Mesendoderm (in vitro differentiated cells): ENCODE measurements around the gene CCDC13.
A peak's percentile ranks its signal among the peaks of the same experiment; 100 is the strongest.

Experiments used
- DNase-seq: peaks from one replicate; pipeline ENCODE4 v3.0.0; 2013
- H2AK5ac ChIP-seq: 2 replicates; pipeline ENCODE4 v1.6.1; 2013; ENCODE audit warnings: low read length, inconsistent platforms
- H2BK120ac ChIP-seq: 2 replicates; pipeline ENCODE4 v1.6.1; 2013; ENCODE audit warnings: low read depth, mild to moderate bottlenecking, low read length, moderate library complexity, mixed read lengths
- H2BK15ac ChIP-seq: replicated peaks from 2 replicates; pipeline ENCODE4 v1.6.1; 2013; ENCODE audit warnings: low read depth, mild to moderate bottlenecking, moderate library complexity
- H2BK5ac ChIP-seq: 2 replicates; pipeline ENCODE4 v1.6.1; 2013; ENCODE audit warnings: low read length, inconsistent platforms
- H3K18ac ChIP-seq: 2 replicates; pipeline ENCODE4 v1.6.1; 2013; ENCODE audit warnings: mild to moderate bottlenecking, low read length, mixed read lengths
- H3K23ac ChIP-seq: one replicate; pipeline ENCODE4 v1.6.1; 2013; ENCODE audit warnings: low read length
- H3K27ac ChIP-seq: 2 replicates; pipeline ENCODE4 v1.5.1; 2013; ENCODE audit warnings: low read depth, mild to moderate bottlenecking, inconsistent platforms, low read length, moderate library complexity
- H3K27me3 ChIP-seq: 2 replicates; pipeline ENCODE4 v1.6.1; 2013; ENCODE audit warnings: low read length, control low read depth, mild to moderate bottlenecking, inconsistent platforms; ENCODE audit not compliant: insufficient read depth, poor library complexity
- H3K36me3 ChIP-seq: 2 replicates; pipeline ENCODE4 v1.6.1; 2013; ENCODE audit warnings: low read length, inconsistent platforms; ENCODE audit not compliant: control insufficient read depth, insufficient read depth
- H3K4ac ChIP-seq: one replicate; pipeline ENCODE4 v1.6.1; 2013; ENCODE audit warnings: low read depth, mild to moderate bottlenecking, low read length, moderate library complexity
- H3K4me1 ChIP-seq: 2 replicates; pipeline ENCODE4 v1.6.1; 2013; ENCODE audit warnings: low read depth, low read length, inconsistent platforms; ENCODE audit not compliant: control insufficient read depth
- H3K4me2 ChIP-seq: 2 replicates; pipeline ENCODE4 v1.6.1; 2013; ENCODE audit warnings: low read length
- H3K4me3 ChIP-seq: 2 replicates; pipeline ENCODE4 v1.5.1; 2013; ENCODE audit warnings: mild to moderate bottlenecking, low read length
- H3K56ac ChIP-seq: one replicate; pipeline ENCODE4 v1.6.1; 2013; ENCODE audit warnings: low read length
- H3K79me1 ChIP-seq: 2 replicates; pipeline ENCODE4 v1.6.1; 2013; ENCODE audit warnings: low read length, inconsistent platforms
- H3K79me2 ChIP-seq: 2 replicates; pipeline ENCODE4 v1.6.1; 2013; ENCODE audit warnings: mild to moderate bottlenecking, low read length; ENCODE audit not compliant: control insufficient read depth, insufficient read depth
- H3K9ac ChIP-seq: 2 replicates; pipeline ENCODE4 v1.6.1; 2013; ENCODE audit warnings: low read length, inconsistent platforms
- H4K5ac ChIP-seq: one replicate; pipeline ENCODE4 v1.6.1; 2013; ENCODE audit warnings: low read length
- H4K8ac ChIP-seq: one replicate; pipeline ENCODE4 v1.6.1; 2013; ENCODE audit warnings: low read depth, mild to moderate bottlenecking, control low read depth, low read length, moderate library complexity
- WGBS: extraction: QIAGEN DNeasy Blood & Tissue Kit; methylation state at CpG from one replicate; pipeline ENCODE4 v1.1.7; 2013; ENCODE audit warnings: low lambda C conversion rate, missing lambda C conversion rate; ENCODE audit not compliant: insufficient coverage; ENCODE audit errors: extremely low coverage; 5-methylcytosine and 5-hydroxymethylcytosine counted together

The CCDC13 gene

DNA sequence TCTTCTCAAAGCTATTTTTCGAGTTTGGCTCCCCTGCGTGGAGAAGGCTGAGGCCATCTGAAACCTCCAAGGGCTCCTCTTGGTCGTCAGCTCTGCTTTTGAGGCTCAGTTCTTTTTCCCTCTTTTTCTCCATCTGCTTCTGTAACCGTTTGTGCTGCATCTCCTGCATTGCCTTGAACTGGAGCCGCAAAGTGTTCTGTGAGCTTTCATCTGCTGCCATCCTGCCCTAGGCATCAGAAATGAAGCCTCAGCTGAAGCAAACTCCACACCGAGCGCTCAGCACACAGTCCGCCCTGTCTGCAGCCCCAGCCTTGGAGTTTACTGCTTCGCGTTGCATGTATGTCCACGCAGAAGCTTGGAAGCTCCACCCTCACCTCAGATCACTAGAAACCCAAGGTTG lies 14.9 kb downstream of the CCDC13 start:
- Histone ChIP-seq H3K4me1 (no peaks in the 10 kb centered on the region), H2AK5ac (no peak overlapping the region), H3K27me3 (no peaks in the 10 kb centered on the region), H3K4me2 (no peak overlapping the region), H4K5ac (no peak overlapping the region), H4K8ac (no peak overlapping the region), H2BK120ac (no peak overlapping the region), H3K4me3 (no peak overlapping the region), H3K27ac (no peak overlapping the region), H3K18ac (no peak overlapping the region), H2BK5ac (no peak overlapping the region), H3K23ac (no peak overlapping the region), H3K79me1 (no peaks in the 10 kb centered on the region), H3K36me3 (no peaks in the 10 kb centered on the region), H3K79me2 (no peaks in the 10 kb centered on the region), H3K4ac (no peak overlapping the region), H3K56ac (no peak overlapping the region), H2BK15ac (no peak overlapping the region), H3K9ac (no peak overlapping the region)
- no peak for DNase-seq
- WGBS, result no CpG with 5 or more reads among the region's 11 CpGs

DNA sequence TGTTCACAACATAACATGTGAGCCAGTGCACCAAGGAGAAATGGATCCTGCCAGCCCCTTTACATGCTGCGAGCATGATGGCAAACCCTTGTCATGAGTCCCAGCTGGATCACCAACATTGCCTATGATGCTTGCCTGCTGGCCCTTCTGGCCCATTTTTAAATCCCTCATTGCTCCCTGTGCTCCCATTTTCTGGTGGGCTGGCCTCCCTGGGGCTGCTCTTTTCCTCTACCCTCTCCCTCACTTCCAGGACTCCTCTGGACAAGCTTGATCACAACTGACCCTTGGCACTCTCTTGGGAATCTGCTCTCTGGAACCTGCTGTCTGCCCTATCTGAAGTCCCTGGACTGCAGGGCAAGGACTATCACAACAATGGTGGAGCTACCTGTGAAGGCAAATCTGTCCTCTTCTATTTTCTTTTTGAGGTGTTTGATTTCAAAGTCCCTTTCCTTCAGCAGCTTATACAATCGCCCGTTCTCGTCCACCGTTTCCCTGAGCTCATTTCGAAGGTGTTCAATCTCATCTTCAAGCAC lies 16.3 kb downstream of the CCDC13 start:
- Histone ChIP-seq H2AK5ac (no peak overlapping the region), H3K18ac (no peak overlapping the region), H3K36me3 (no peaks in the 10 kb centered on the region), H3K9ac (no peak overlapping the region), H3K79me2 (no peaks in the 10 kb centered on the region), H3K79me1 (no peaks in the 10 kb centered on the region), H4K5ac (no peak overlapping the region), H3K4me3 (no peak overlapping the region), H3K27me3 (no peaks in the 10 kb centered on the region), H2BK15ac (no peak overlapping the region), H4K8ac (no peak overlapping the region), H2BK120ac (no peak overlapping the region), H3K27ac (no peak overlapping the region), H3K4me2 (no peak overlapping the region), H3K4ac (no peak overlapping the region), H3K23ac (no peak overlapping the region), H3K4me1 (no peaks in the 10 kb centered on the region), H3K56ac (no peak overlapping the region), H2BK5ac (no peak overlapping the region)
- no CpG with 5 or more reads among the region's 6 CpGs for WGBS
- DNase-seq, result no peak

DNA sequence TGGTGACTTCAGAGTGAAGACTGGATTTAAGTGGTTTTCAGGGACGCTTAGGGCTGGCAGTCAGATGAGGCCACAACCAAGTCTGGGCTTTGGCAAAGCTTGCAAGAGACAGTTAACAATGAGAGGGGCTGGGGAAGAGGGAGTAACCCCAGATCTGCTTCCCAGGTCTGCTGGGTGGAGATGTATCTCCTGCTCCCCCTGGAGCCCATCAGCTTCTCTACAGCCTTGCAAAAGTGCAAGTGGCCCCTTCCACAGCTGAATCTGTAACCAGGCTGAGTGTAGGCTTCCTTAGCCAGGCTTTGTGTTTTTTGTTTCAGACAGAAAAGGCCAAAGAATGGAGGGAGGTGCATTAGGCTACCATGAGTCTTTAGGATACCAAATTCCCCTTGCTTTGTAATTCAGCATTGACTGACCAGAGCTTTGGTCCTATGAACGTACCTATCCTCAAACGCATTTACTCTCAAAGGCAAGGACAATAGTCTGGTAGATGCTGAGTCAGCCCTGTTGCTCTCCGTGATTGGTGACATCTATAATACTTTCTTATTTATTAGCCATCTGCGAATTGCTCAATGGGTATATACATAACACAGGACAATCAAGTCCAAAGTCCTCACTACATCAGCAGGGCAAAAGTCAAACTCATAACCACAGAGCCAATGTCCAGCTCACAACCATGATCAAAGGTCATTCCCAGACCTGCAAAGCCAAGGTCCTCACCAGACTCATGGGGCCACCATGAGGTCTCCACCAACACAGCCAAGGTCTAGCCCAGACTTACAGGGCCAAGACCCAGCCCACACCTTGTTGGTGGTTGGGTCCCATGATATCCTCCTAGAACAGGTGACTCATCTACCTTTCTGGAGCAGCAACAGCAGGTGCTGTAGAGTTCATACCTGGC lies 17.1 kb downstream of the CCDC13 start:
- no peak overlapping the region for H2BK5ac ChIP-seq
- WGBS, result no CpG with 5 or more reads among the region's 5 CpGs
- no peak overlapping the region for H3K18ac ChIP-seq
- H2BK120ac ChIP-seq, result no peak overlapping the region
- no peak overlapping the region for H3K4ac ChIP-seq
- H2AK5ac ChIP-seq, result no peak overlapping the region
- H4K5ac ChIP-seq, result no peak overlapping the region
- DNase-seq, result peak; percentile 67
- no peaks in the 10 kb centered on the region for H3K36me3 ChIP-seq
- H3K79me1 ChIP-seq, result no peaks in the 10 kb centered on the region
- no peak overlapping the region for H2BK15ac ChIP-seq
- H3K27me3 ChIP-seq, result no peaks in the 10 kb centered on the region
- H3K23ac ChIP-seq, result no peak overlapping the region
- H3K4me1 ChIP-seq, result no peaks in the 10 kb centered on the region
- no peak overlapping the region for H3K27ac ChIP-seq
- H3K9ac ChIP-seq, result no peak overlapping the region
- H3K79me2 ChIP-seq, result no peaks in the 10 kb centered on the region
- no peak overlapping the region for H3K4me2 ChIP-seq
- H4K8ac ChIP-seq, result no peak overlapping the region
- H3K4me3 ChIP-seq, result no peak overlapping the region
- no peak overlapping the region for H3K56ac ChIP-seq

DNA sequence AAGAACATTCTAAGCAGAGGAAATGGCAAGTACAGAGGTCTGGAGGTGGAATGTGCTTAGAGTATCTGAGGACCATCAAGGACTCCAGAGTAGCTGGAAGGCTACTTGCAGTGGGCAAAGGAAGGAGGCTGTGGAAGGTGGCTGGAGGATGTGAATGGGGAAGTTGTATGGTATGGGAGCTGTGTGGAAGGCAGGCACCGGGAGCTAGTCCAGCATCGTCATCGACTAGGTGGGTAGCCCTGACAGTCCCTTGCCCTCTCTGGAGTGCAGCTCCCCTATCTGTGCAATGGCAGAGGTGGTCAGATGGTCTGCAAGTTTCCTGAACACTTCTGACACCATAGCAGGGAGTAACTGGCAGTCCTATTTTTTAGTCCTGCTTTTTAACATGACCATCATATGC lies 19.3 kb downstream of the CCDC13 start:
- DNase-seq, result no peak
- H3K27me3 ChIP-seq, result no peaks in the 10 kb centered on the region

DNA sequence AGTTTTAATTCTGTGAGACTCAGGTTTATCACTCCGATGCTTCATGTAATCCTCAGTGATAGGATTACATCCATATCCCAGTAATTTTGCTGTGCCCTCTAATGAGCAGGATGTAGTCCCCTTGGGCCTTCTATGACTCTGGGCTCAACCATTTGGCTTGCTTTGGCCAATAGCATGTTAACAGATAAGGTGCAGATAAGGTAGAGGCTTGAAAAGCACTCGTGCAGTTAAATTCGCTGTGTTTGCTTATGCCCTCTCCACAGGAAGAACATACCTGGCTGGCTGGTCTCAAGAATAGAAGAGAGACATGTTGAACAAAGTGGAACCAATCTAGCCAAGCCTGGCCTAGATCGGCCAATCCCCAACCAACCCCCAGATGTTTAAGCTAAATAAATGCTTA lies 20.1 kb downstream of the CCDC13 start:
- no peak overlapping the region for H3K4me2 ChIP-seq
- no peaks in the 10 kb centered on the region for H3K4me1 ChIP-seq
- H2BK120ac ChIP-seq, result no peak overlapping the region
- no peak overlapping the region for H2AK5ac ChIP-seq
- no peak overlapping the region for H2BK5ac ChIP-seq
- H4K5ac ChIP-seq, result no peak overlapping the region
- no peak overlapping the region for H3K18ac ChIP-seq
- H3K23ac ChIP-seq, result no peak overlapping the region
- H2BK15ac ChIP-seq, result no peak overlapping the region
- peak; percentile 61 for DNase-seq
- no peak overlapping the region for H3K4me3 ChIP-seq
- no peak overlapping the region for H3K9ac ChIP-seq
- H3K27ac ChIP-seq, result no peak overlapping the region
- no peaks in the 10 kb centered on the region for H3K79me2 ChIP-seq
- no peak overlapping the region for H4K8ac ChIP-seq
- H3K4ac ChIP-seq, result no peak overlapping the region
- H3K36me3 ChIP-seq, result no peaks in the 10 kb centered on the region
- H3K56ac ChIP-seq, result no peak overlapping the region
- no peaks in the 10 kb centered on the region for H3K27me3 ChIP-seq
- no peaks in the 10 kb centered on the region for H3K79me1 ChIP-seq
- WGBS, result no CpG with 5 or more reads among the region's 4 CpGs

More for the DNA sequence above, 19.3 kb downstream of the CCDC13 start:
- Histone ChIP-seq H4K8ac (no peak overlapping the region), H3K4me2 (no peak overlapping the region), H3K4me1 (no peaks in the 10 kb centered on the region), H3K4ac (no peak overlapping the region), H3K56ac (no peak overlapping the region), H3K79me1 (no peaks in the 10 kb centered on the region), H2BK5ac (no peak overlapping the region), H2BK15ac (no peak overlapping the region), H3K18ac (no peak overlapping the region), H3K4me3 (no peak overlapping the region), H3K9ac (no peak overlapping the region), H3K27ac (no peak overlapping the region), H3K23ac (no peak overlapping the region), H3K36me3 (no peaks in the 10 kb centered on the region), H2BK120ac (no peak overlapping the region), H3K79me2 (no peaks in the 10 kb centered on the region), H2AK5ac (no peak overlapping the region), H4K5ac (no peak overlapping the region)
- WGBS, result no CpG with 5 or more reads among the region's 3 CpGs
